Neural cell (in vitro differentiated cells): ENCODE data around the gene PASD1. TPM values are rescaled to one million over a fixed set of nuclear protein-coding genes. Genes with fewer than 3 reads are reported as not detected.

Experiments
- H2AFZ ChIP-seq: fragments of 200-600, 300-800 bp; sonication (generic), shearing (Covaris generic); 2 replicates; pipeline ENCODE4 v1.6.0; 2014; ENCODE audit warnings: low read depth, mild to moderate bottlenecking, antibody characterized with exemption, low read length, moderate library complexity
- H3F3A ChIP-seq: fragments of 200-600 bp; shearing (Covaris generic); 2 replicates; pipeline ENCODE4 v1.6.1; 2016; ENCODE audit warnings: mild to moderate bottlenecking, moderate library complexity, mixed read lengths, antibody characterized with exemption, low read length; ENCODE audit not compliant: insufficient read depth, poor library complexity, severe bottlenecking
- H3K27ac ChIP-seq: fragments of 200-600, 300-800 bp; sonication (generic), shearing (Covaris generic); 2 replicates; pipeline ENCODE4 v1.5.1; 2014; ENCODE audit warnings: mild to moderate bottlenecking, low read length, moderate library complexity
- H3K27me3 ChIP-seq: fragments of 300-800, 200-600 bp; sonication (generic), shearing (Covaris generic); 2 replicates; pipeline ENCODE4 v1.6.0; 2014; ENCODE audit warnings: mild to moderate bottlenecking, low read depth, low read length, moderate library complexity; ENCODE audit not compliant: insufficient read depth
- H3K36me3 ChIP-seq: fragments of 300-800, 200-600 bp; sonication (generic), shearing (Covaris generic); 2 replicates; pipeline ENCODE4 v1.5.1; 2014; ENCODE audit warnings: mild to moderate bottlenecking, antibody characterized with exemption, low read length, moderate library complexity; ENCODE audit not compliant: insufficient read depth
- H3K4me2 ChIP-seq: fragments of 300-800, 200-600 bp; sonication (generic), shearing (Covaris generic); 2 replicates; pipeline ENCODE4 v1.6.0; 2014; ENCODE audit warnings: mild to moderate bottlenecking, low read length
- H3K4me3 ChIP-seq: fragments of 300-800, 200-600 bp; sonication (generic), shearing (Covaris generic); 2 replicates; pipeline ENCODE4 v1.5.1; 2014; ENCODE audit warnings: mild to moderate bottlenecking, low read length, moderate library complexity
- H3K79me2 ChIP-seq: fragments of 200-600 bp; shearing (Covaris generic); replicated peaks from 2 replicates; pipeline ENCODE4 v1.6.0; 2014; ENCODE audit warnings: mild to moderate bottlenecking, low read length, moderate library complexity; ENCODE audit not compliant: insufficient read depth
- H3K9ac ChIP-seq: fragments of 300-800, 200-600 bp; sonication (generic), shearing (Covaris generic); 2 replicates; pipeline ENCODE4 v1.6.1; 2016; ENCODE audit warnings: mild to moderate bottlenecking, low read length, mixed read lengths
- H3K9me2 ChIP-seq: fragments of 200-600 bp; shearing (Covaris generic); 2 replicates; pipeline ENCODE4 v1.6.1; 2016; ENCODE audit warnings: mild to moderate bottlenecking, low read length, mixed read lengths; ENCODE audit not compliant: insufficient read depth
- H3K9me3 ChIP-seq: fragments of 200-600, 300-800 bp; sonication (generic), shearing (Covaris generic); 2 replicates; pipeline ENCODE4 v1.6.1; 2016; ENCODE audit warnings: mild to moderate bottlenecking, mixed run types, low read length, moderate library complexity, mixed read lengths
- H4K20me1 ChIP-seq: fragments of 200-600 bp; shearing (Covaris generic); 2 replicates; pipeline ENCODE4 v1.6.1; 2016; ENCODE audit warnings: mild to moderate bottlenecking, mixed run types; ENCODE audit not compliant: insufficient read depth
- CTCF ChIP-seq: fragments of 450-650 bp; IDR thresholded peaks from 2 replicates; pipeline ENCODE4 v1.5.1; 2014; ENCODE audit warnings: antibody characterized with exemption, mild to moderate bottlenecking, moderate library complexity; ENCODE audit not compliant: poor library complexity, severe bottlenecking
- EP300 ChIP-seq: fragments of 450-650 bp; conservative IDR thresholded peaks from 2 replicates; pipeline ENCODE4 v1.6.1; 2014; ENCODE audit warnings: antibody characterized with exemption, mild to moderate bottlenecking, moderate library complexity; ENCODE audit not compliant: poor library complexity, severe bottlenecking
- EZH2 ChIP-seq: fragments of 200-600, 300-800 bp; shearing (Covaris generic), sonication (generic); IDR thresholded peaks from 2 replicates; pipeline ENCODE4 v1.6.1; 2014; ENCODE audit warnings: antibody characterized with exemption, low read length, borderline replicate concordance, mild to moderate bottlenecking; ENCODE audit not compliant: insufficient read depth, poor library complexity, severe bottlenecking
- MXI1 ChIP-seq: fragments of 450-650 bp; conservative IDR thresholded peaks from 2 replicates; pipeline ENCODE4 v1.6.1; 2014; ENCODE audit warnings: antibody characterized with exemption, mild to moderate bottlenecking; ENCODE audit not compliant: poor library complexity, severe bottlenecking
- POLR2AphosphoS5 ChIP-seq: IDR thresholded peaks from 2 replicates; pipeline ENCODE4 v1.6.1; 2012
- RAD21 ChIP-seq: fragments of 450-650 bp; conservative IDR thresholded peaks from 2 replicates; pipeline ENCODE4 v1.6.1; 2014; ENCODE audit warnings: antibody characterized with exemption, mild to moderate bottlenecking, moderate library complexity
- REST ChIP-seq: IDR thresholded peaks from 2 replicates; pipeline ENCODE4 v1.6.1; 2012; ENCODE audit warnings: borderline replicate concordance
- SMC3 ChIP-seq: fragments of 450-650 bp; conservative IDR thresholded peaks from 2 replicates; pipeline ENCODE4 v1.6.1; 2014; ENCODE audit warnings: antibody characterized with exemption, mild to moderate bottlenecking, moderate library complexity; ENCODE audit not compliant: poor library complexity
- TAF1 ChIP-seq: IDR thresholded peaks from 2 replicates; pipeline ENCODE4 v1.6.1; 2012; ENCODE audit warnings: low read depth
- polyA plus RNA-seq: library from polyadenylated mRNA; depleted of rRNA; stranded (reverse); fragments of >200 nt; gene quantifications from 2 replicates; pipeline ENCODE4 v1.2.3, GENCODE V29; 2014

The PASD1 gene
- polyA plus RNA-seq, 1 donor from 2014 or later: not detected

GRCh38 chrX:151596282-151596681 lies 32.8 kb downstream of the PASD1 start:
- Histone ChIP-seq H3K9me2 (no peaks in the 10 kb centered on the region), H3K4me3 (no peak overlapping the region), H3K27me3 (no peaks in the 10 kb centered on the region), H3K9me3 (no peaks in the 10 kb centered on the region), H3F3A (no peaks in the 10 kb centered on the region), H3K4me2 (no peak overlapping the region), H3K9ac (no peak overlapping the region), H3K36me3 (no peaks in the 10 kb centered on the region), H2AFZ (no peak overlapping the region), H3K79me2 (no peaks in the 10 kb centered on the region), H3K27ac (no peak overlapping the region), H4K20me1 (no peaks in the 10 kb centered on the region)
- TF ChIP-seq EZH2 (no peak), POLR2AphosphoS5 (no peak), CTCF (no peak)

GRCh38 chrX:151604931-151605330 lies 41.5 kb downstream of the PASD1 start:
- no peaks in the 10 kb centered on the region for H3K9me2 ChIP-seq
- H3K36me3 ChIP-seq: no peaks in the 10 kb centered on the region
- H4K20me1 ChIP-seq: no peaks in the 10 kb centered on the region
- TF ChIP-seq RAD21 (no peak), SMC3 (no peak), POLR2AphosphoS5 (no peak), MXI1 (no peak), EP300 (no peak), REST (no peak), TAF1 (no peak), CTCF (no peak), EZH2 (no peak)
- no peaks in the 10 kb centered on the region for H3F3A ChIP-seq
- no peak overlapping the region for H3K27ac ChIP-seq
- H3K9ac ChIP-seq: no peak overlapping the region
- no peaks in the 10 kb centered on the region for H3K27me3 ChIP-seq
- H3K79me2 ChIP-seq: no peaks in the 10 kb centered on the region
- H3K9me3 ChIP-seq: no peaks in the 10 kb centered on the region
- H3K4me3 ChIP-seq: no peak overlapping the region
- H2AFZ ChIP-seq: no peak overlapping the region
- H3K4me2 ChIP-seq: no peak overlapping the region
